Measurements from ENCODE around the gene NRXN2.

GRCh38 chr11:64571050-64571409 lies 152.0 kb downstream of the NRXN2 start:
- no peak for TF ChIP-seq ESRRA (IDR thresholded peaks at IDR 0.05; ENCODE audit: low read length)
- TF ChIP-seq CTCF (IDR thresholded peaks at IDR 0.05 in 2 of 3, conservative IDR thresholded peaks at IDR 0.05 in 1 of 3; ENCODE audit: control insufficient read depth in 2 of 3, extremely low read depth in 1 of 3, insufficient read depth in 1 of 3, low read depth in 3 of 3, low read length in 3 of 3): no peak
- TF ChIP-seq EZH2 (IDR thresholded peaks at IDR 0.05; ENCODE audit: borderline replicate concordance, control insufficient read depth, low read depth, low read length): no peak
- TF ChIP-seq NFYA (IDR thresholded peaks at IDR 0.05; ENCODE audit: borderline replicate concordance, low read depth, low read length): no peak
- no peak for TF ChIP-seq KDM1A (IDR thresholded peaks at IDR 0.05; ENCODE audit: borderline replicate concordance)
- no peak for TF ChIP-seq MAX (IDR thresholded peaks at IDR 0.05; ENCODE audit: low read depth, low read length)
